Astrocyte of the cerebellum (primary cell): Measurements from ENCODE around the gene GPR157.
"Not testable (repeated sequence)": the region's sequence is repeated elsewhere in the genome, so short reads cannot be mapped to it uniquely, and the experiment has no call there.

Source experiments
- DNase-seq: peaks from one replicate; pipeline ENCODE4 v3.0.0-alpha.2; 2011; ENCODE audit warnings: low read depth
- H3K4me3 ChIP-seq: 2 replicates; pipeline ENCODE4 v1.5.1; 2011; ENCODE audit warnings: mild to moderate bottlenecking, low read depth, low read length, moderate library complexity
- in situ Hi-C: cut with HindIII; loops from 2 replicates; pipeline ENCODE4 v1.10.0; 2017; ENCODE audit warnings: low sequenced_read_pairs
- TF ChIP-seq, protein P1 (sequence below): IDR thresholded peaks from 2 replicates; pipeline ENCODE4 v1.5.1; 2012; ENCODE audit warnings: low read length, low read depth, moderate library complexity, mild to moderate bottlenecking; ENCODE audit errors: missing control alignments

GPR157 gene

DNA sequence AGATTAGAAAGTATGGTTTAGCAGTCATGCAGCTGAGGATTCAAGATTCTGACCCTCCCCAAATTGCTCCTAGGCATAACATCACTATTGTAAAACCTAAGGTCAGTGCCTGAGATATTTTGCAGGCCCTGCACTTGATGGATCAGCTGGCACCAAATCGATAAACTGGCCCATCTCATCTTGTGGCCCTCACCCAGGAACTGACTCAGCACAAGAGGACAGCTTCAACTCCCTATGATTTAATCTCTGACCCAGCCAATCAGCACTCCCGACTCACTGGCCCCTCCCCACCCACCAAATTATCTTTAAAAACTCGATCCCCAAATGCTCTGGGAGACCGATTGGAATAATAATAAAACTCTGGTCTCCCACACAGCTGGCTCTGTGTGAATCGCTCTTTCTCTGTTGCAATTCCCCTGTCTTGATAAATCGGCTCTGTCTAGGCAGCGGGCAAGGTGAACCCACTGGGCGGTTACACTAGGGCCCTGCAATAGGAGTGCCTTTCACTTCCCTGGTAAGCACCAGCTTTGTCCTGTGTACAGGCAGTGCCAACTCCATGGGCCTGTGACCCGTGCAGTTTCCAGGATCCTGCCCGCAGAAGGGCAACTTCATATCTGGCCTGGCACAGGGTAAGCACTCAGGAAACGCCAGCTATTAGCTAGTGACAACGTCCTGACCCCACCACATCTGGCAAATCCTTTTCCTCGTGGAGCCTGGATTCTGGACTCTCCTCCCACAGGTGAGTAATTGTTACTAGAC is 30.8 kb downstream of the GPR157 start:
- no peak for DNase-seq
- in situ Hi-C loops: no loop called here
- H3K4me3 ChIP-seq: no peak overlapping the region
- TF ChIP-seq, protein P1, sequence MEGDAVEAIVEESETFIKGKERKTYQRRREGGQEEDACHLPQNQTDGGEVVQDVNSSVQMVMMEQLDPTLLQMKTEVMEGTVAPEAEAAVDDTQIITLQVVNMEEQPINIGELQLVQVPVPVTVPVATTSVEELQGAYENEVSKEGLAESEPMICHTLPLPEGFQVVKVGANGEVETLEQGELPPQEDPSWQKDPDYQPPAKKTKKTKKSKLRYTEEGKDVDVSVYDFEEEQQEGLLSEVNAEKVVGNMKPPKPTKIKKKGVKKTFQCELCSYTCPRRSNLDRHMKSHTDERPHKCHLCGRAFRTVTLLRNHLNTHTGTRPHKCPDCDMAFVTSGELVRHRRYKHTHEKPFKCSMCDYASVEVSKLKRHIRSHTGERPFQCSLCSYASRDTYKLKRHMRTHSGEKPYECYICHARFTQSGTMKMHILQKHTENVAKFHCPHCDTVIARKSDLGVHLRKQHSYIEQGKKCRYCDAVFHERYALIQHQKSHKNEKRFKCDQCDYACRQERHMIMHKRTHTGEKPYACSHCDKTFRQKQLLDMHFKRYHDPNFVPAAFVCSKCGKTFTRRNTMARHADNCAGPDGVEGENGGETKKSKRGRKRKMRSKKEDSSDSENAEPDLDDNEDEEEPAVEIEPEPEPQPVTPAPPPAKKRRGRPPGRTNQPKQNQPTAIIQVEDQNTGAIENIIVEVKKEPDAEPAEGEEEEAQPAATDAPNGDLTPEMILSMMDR: no peak

DNA sequence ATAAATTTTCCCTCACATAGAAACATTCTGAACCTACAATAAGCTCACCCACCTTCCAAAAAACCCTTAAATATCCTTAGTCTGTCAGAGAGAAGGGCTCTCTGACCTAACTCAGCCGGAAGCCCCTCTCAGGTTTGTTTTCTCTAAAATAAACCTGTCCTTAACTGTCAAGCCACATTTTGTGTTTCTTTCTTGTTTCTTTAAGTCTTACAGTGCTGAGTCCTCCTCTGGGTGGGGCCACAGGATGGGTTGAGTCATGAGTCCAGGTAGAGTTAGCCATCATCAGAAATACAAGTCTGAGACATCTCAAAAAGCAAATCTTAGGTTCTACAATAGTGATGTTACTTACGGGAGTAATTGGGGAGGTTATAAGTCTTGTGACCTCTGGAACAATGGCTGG is 33.1 kb downstream of the GPR157 start:
- TF ChIP-seq, protein P1: no peak
- in situ Hi-C loops: no loop called here
- no peak for DNase-seq
- no peak overlapping the region for H3K4me3 ChIP-seq

DNA sequence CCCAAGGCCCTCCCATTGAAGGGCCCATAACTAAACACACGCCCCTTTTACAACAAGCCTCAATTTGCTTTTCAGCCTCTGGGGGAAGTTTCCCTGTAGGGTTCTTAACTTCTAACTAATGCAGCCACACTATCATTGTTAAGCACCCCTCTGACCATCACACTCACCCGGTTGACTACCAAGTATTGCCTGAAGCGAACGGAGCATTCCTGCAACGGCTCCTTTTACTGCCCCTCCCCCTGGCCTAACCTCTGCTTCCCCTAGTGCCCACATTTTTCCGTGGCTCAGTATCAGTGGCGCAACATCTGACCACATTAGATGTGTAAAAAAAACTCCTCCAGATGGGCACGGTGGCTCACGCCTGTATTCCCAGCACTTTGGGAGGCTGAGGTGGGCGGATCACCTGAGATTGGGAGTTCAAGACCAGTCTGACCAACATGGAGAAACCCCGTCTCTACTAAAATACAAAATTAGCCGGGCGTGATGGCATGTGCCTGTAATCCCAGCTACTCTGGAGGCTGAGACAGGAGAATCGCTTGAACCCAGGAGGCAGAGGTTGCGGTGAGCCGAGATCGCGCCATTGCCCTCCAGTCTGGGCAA is 34.8 kb downstream of the GPR157 start:
- in situ Hi-C loops: not testable (repeated sequence)

DNA sequence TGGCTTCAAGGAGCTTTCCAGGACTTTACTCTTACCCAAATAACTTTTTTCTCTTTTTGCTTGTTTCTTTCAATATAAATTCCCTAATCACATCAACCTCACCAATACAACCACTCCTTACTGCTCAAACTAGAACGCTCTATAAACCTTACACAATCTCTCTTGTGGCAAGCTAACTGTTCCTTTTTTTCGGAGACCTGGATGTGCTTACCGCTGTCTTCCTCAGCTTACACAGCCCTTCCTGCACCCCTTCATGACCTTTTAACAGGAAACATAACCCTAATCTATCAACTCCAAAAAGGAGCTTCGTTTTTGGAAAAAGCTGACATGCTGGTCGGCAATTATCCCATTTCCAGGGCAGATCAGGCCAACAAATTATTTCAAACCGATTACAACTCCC is 35.3 kb downstream of the GPR157 start:
- in situ Hi-C loops: no loop called here
- no peak overlapping the region for H3K4me3 ChIP-seq
- no peak for DNase-seq
- TF ChIP-seq, protein P1: no peak

More for the DNA sequence above, 34.8 kb downstream of the GPR157 start:
- not testable (repeated sequence) for H3K4me3 ChIP-seq, DNase-seq

DNA sequence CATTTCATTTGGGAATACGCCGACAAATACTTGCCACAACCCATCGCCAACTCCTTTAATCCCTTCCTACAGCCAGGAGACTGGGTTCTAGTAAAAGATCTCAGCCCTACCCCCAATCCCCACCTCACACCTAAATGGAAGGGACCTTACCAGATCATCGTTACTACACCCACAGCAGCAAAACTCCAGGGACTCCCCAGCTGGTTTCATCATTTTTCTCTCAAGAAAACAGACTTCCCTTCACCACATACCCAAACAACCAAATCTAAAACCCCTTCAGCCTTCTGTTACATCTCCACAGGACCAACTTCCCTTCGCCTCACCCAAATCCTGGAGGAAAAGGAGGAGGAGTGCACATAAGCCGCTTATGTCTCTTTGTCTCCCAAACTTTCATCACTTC is 35.8 kb downstream of the GPR157 start:
- TF ChIP-seq, protein P1: no peak
- in situ Hi-C loops: no loop called here
- no peak for DNase-seq
- H3K4me3 ChIP-seq: no peak overlapping the region

DNA sequence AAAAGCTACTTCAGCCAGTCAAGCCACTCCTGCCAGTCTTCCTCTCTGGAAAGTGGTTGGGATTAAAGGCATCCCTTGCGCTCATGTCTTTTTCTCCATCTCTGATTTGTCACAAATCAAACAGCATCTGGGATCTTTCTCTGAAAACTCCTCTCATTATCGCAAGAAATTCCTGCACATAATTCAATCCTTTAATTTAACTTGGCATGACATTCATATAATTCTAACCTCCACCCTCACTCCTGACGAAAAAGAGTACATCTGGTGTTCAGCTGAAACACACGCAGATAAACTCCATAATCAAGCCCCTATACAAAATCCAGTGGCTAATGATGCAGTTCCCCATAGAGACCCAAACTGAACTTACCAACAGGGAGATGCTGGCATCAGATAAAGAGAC is 40.1 kb downstream of the GPR157 start:
- H3K4me3 ChIP-seq: no peak overlapping the region
- TF ChIP-seq, protein P1: no peak
- no peak for DNase-seq
- in situ Hi-C loops: loop anchor here (5.0 kb wide), 1 partner anchor 98 kb away; no protein-coding TSS in a partner anchor
